Epidermal melanocyte (primary cell): ENCODE measurements around the gene PKP1.
A peak's percentile ranks its signal among the peaks of the same experiment; 100 is the strongest.

Experiments used
- DNase-seq: peaks from one replicate; pipeline ENCODE4 v3.0.0; 2011; ENCODE audit warnings: low spot score; ENCODE audit not compliant: insufficient read length

The PKP1 gene

GRCh38 chr1:201305815-201306214 is 22.5 kb downstream of the PKP1 start:
- no peak for DNase-seq

- no peak for DNase-seq
These were observed 23.9 kb downstream of the PKP1 start for GRCh38 chr1:201307231-201307630.

GRCh38 chr1:201307760-201308499 is 24.6 kb downstream of the PKP1 start:
- DNase-seq = no peak

GRCh38 chr1:201309416-201309815 is 26.1 kb downstream of the PKP1 start:
- no peak for DNase-seq

- no peak for DNase-seq
These were observed 27.1 kb downstream of the PKP1 start for GRCh38 chr1:201310251-201310985.

GRCh38 chr1:201310986-201311355 is 27.7 kb downstream of the PKP1 start:
- peak; percentile 33 for DNase-seq

GRCh38 chr1:201311356-201312011 is 28.2 kb downstream of the PKP1 start:
- no peak for DNase-seq

- no peak for DNase-seq
These were observed 29.0 kb downstream of the PKP1 start for GRCh38 chr1:201312298-201312697.

GRCh38 chr1:201313086-201313485 is 29.8 kb downstream of the PKP1 start:
- no peak for DNase-seq

GRCh38 chr1:201316556-201316955 is 33.2 kb downstream of the PKP1 start:
- no peak for DNase-seq

- DNase-seq = no peak
These were observed 34.2 kb downstream of the PKP1 start for GRCh38 chr1:201317551-201317950.

GRCh38 chr1:201318504-201319340 is 35.4 kb downstream of the PKP1 start:
- no peak for DNase-seq

- no peak for DNase-seq
These were observed 36.3 kb downstream of the PKP1 start for GRCh38 chr1:201319631-201320030.

- DNase-seq = no peak
These were observed 37.0 kb downstream of the PKP1 start for GRCh38 chr1:201320168-201320788.

- no peak for DNase-seq
These were observed 38.6 kb downstream of the PKP1 start for GRCh38 chr1:201321826-201322390.

GRCh38 chr1:201322653-201323510 is 39.6 kb downstream of the PKP1 start:
- DNase-seq = no peak

GRCh38 chr1:201324306-201324705 is 41.0 kb downstream of the PKP1 start:
- DNase-seq = no peak

- DNase-seq = no peak
These were observed 41.7 kb downstream of the PKP1 start for GRCh38 chr1:201324821-201325677.

- DNase-seq = no peak
These were observed 42.4 kb downstream of the PKP1 start for GRCh38 chr1:201325678-201326060.
